GM18517 (cell line): ENCODE data around the gene COL4A2.
"Not testable (repeated sequence)": the region's sequence is repeated elsewhere in the genome, so short reads cannot be mapped to it uniquely, and the experiment has no call there.

Source experiments
- ATAC-seq: cut with Tn5 transposase; IDR thresholded peaks from one replicate; pipeline ENCODE4 v1.9.1; 2021; ENCODE audit warnings: mild to moderate bottlenecking, moderate library complexity; ENCODE audit not compliant: unreplicated experiment

The COL4A2 gene

DNA sequence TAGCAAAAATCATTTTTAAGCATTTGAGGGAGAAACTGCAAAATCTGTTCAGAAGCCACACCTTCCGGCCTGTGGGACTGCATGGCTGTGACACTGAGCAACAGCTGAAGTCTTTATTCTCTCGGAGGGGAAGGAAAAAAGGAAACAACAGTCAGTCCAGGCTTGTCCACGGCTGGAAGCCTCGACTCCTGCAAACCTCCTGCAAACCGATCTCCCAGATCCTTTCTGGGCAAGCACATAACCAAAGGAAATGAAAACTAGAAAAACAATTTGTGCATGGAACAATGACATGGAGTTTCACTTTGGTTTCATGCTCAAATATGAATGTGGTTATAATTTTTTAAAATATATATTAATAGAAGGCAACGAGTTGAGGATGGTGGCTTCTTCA is 1.1 kb upstream of the COL4A2 start:
- no peak for ATAC-seq

GRCh38 chr13:110306340-110306959 is 634 bp upstream of the COL4A2 start:
- no peak for ATAC-seq

GRCh38 chr13:110307767-110308655 is 927 bp downstream of the COL4A2 start:
- no peak for ATAC-seq

DNA sequence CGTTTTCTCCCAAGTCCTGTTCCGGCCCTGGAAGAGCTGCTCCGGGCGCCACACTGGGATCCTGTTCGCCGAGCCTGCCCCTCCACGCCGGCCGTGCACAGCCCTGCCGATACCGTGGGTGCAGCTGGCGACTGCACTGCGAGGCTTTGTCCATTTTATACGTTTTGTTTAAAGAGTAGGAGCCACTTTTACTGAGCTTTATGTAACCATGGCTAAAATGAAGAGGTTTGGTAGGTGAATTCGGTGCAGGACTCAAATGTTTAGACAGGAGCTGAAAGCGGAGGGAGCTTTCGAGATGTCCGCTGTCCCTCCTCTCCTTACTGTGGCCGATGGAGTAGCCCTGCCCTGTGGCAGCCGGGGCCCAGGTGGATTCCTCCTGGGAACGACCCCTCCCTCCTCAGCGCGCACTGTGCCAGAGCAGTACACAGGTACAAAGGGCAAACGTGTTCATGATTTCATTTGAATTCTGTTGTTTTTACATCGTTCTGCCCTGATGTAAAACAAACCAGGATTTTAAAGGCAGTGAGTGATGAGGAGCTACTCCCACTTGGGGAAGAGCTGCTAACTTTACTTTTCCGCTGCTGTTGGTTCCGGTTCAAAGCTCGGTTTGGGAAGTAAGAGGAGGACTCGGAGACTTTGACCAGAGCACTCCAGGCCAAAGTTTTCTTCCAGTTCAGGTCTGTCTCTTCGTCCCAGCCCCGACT is 1.7 kb downstream of the COL4A2 start:
- no peak for ATAC-seq

DNA sequence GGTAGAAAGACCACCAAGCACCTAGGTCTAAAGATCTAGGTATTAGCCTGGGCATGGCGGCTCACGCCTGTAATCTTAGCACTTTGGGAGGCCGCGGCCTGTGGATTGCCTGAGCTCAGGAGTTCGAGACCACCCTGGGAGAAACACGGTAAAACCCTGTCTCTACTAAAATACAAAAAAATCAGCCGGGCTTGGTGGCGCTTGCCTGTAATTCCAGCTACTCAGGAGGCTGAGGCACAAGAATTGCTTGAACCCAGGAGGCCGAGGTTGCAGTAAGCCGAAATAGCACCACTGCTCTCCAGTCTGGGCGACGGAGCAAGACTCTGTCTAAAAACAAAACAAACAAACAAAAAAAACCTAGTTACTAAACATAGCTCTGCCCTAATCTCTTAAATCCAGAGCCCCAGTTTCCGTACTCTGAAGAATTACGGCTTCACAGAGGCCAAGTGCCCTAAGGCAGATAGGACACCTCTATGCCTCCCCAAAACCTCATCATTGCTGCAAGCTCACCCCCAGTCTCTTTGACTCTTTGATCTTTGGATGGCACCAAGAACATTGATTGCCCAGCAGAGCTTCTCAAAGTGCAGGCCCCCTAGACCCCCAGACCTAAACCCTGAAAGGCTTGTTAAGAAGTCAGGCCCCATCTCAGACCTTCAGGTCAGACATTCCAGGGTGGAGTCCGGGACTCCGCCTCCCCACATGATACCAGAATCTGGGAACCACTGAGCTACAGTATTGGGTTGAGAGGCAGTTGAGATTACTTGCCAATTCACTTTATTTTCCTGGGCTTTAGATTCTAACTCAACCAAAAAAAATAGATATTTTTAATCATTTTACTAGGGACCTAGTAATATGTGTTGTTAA is 2.8 kb downstream of the COL4A2 start:
- no peak for ATAC-seq

GRCh38 chr13:110310541-110311442 is 3.7 kb downstream of the COL4A2 start:
- ATAC-seq, result no peak

GRCh38 chr13:110311443-110312338 is 4.6 kb downstream of the COL4A2 start:
- no peak for ATAC-seq

GRCh38 chr13:110312339-110313031 is 5.4 kb downstream of the COL4A2 start:
- no peak for ATAC-seq

GRCh38 chr13:110313261-110313660 is 6.2 kb downstream of the COL4A2 start:
- not testable (repeated sequence) for ATAC-seq

DNA sequence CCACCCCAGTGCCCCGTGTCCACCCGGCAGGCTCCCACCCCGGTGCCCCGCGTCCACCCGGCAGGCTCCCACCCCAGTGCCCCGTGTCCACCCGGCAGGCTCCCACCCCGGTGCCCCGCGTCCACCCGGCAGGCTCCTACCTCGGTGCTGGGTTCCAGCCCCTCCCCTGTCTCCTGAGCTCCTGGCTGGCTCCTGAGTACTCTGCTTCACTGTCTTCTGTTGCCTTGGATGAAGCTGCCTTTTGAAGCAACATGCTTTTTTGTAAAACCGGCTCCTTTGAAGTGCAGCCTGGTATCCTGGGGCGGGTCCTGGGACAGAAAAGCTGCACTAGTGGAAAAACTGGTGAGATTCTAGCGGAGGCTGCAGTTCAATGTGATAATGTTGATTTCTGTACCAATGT is 6.6 kb downstream of the COL4A2 start:
- not testable (repeated sequence) for ATAC-seq

- ATAC-seq, result no peak
These were observed 7.6 kb downstream of the COL4A2 start for GRCh38 chr13:110314516-110315245.

DNA sequence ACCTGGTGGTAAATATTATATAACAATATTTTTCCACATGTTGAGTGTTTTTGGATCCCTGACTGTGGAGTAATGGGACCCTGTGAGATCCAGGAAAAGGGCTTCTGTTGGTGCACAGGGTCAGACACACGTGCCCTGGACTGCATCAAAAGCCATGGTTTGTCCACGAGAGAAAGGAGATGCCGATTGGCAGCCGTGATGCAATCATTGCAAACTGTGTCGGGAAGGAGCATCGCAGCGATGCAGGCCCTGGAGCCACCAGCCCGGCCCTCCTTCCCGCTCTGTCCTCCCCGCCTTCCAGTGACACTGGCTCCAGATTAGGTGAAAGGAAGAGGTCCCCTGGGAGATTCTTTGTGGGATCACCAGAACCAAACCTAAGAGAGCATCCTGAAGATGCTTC is 9.1 kb downstream of the COL4A2 start:
- no peak for ATAC-seq

DNA sequence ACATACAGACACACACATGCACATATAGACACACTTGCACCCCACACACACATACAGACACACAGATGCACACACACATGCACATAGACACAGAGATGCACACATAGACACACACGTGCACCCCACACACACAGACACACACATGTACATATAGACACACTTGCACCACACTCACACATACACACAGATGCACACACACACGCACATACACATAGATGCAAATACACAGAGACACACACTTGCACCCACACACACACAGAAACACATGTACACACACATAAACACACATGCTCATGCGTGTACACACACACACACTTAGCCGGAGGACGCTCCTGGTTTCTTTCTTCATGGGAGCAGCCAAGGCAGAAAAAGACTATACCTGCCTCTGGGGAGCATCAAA is 10.0 kb downstream of the COL4A2 start:
- no peak for ATAC-seq

DNA sequence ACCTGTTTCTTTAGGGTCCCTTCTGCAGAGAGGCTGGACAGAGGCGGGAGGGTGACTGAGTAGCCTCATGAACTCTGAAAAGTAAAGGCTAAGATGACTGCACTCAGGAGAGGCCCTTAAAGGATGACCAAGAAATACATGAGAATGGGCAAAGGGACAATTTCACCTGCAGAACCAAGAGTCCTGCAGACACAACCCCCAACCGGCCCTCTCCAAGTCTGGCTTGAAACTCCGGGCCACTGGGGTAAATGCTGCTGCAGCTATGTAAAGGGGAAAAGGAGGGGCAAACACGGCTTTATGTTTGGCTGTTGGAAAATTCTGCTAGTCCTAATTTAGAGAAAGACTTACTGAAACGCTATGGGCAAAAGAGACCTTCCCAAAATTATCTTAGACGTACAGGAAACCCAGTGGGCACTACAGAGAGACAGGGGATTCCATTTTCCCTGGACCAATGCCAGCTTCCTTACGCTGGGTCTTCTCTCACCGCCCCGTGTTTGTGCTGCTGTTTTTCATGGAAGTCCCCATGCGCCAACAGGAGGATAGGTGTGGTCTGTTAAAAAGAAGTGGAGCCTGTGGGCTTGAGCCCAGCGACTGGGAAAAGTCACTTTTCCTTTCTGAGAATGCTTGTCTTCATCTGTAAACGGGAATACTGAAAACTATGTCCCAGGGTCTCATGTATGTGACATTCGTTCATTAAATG is 10.6 kb downstream of the COL4A2 start:
- ATAC-seq, result no peak

DNA sequence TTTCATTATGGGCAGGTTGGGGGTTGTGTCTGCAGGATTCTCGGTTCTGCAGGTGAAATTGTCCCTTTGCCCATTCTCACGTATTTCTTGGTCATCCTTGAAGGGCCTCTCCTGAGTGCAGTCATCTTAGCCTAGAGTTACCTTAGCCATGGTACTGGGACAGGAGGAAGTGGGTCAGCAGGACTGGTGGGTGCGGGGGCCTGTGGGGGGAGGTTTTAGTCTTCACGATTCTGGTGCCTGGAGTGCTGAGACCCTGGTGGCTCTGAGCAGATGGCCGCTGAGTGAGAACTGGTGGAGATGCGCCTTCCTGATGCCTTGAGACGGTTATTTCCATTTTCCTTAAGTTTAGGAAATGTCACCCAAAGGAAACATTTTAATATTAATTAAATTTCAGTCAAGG is 11.8 kb downstream of the COL4A2 start:
- ATAC-seq, result no peak

DNA sequence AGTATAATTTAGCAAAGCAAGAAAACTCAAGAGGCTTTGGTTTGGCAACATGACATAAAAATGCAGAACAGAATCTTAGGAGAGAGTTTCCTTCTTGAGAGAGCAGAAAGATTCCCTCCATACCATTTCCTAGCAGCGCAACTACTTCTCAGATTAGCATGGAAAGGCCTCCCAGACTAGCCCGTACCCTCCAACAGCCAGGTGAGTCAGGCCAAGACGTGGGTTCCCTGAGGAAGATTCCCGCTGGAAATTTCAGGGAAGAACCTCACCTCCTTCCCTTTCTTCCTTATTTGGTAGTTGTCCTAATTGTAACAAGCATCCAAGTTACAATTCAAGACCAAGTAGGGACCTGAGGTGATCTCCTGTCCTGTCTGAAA is 12.3 kb downstream of the COL4A2 start:
- no peak for ATAC-seq
